HUES64 (cell line): Measurements from ENCODE around the gene KRTAP5-4.
"Not testable (repeated sequence)": the region's sequence is repeated elsewhere in the genome, so short reads cannot be mapped to it uniquely, and the experiment has no call there.

ENCODE experiments used
- H3K27ac ChIP-seq: 2 replicates; pipeline ENCODE4 v1.7.0; 2013; ENCODE audit warnings: low read depth, low read length, inconsistent platforms
- H3K27me3 ChIP-seq: 2 replicates; pipeline ENCODE4 v1.6.1; 2013; ENCODE audit warnings: mild to moderate bottlenecking, low read length; ENCODE audit not compliant: insufficient read depth
- H3K36me3 ChIP-seq: 2 replicates; pipeline ENCODE4 v1.6.1; 2013; ENCODE audit warnings: mild to moderate bottlenecking, low read length; ENCODE audit not compliant: insufficient read depth
- H3K4me1 ChIP-seq: 2 replicates; pipeline ENCODE4 v1.6.1; 2013; ENCODE audit warnings: mild to moderate bottlenecking, low read length, moderate library complexity; ENCODE audit not compliant: insufficient read depth
- H3K4me3 ChIP-seq: 2 replicates; pipeline ENCODE4 v1.5.1; 2013; ENCODE audit warnings: mild to moderate bottlenecking, low read length, moderate library complexity
- H3K9ac ChIP-seq: 2 replicates; pipeline ENCODE4 v1.6.1; 2013; ENCODE audit warnings: mild to moderate bottlenecking, low read depth, low read length
- H3K9me3 ChIP-seq: 2 replicates; pipeline ENCODE4 v1.6.1; 2013; ENCODE audit warnings: low read depth, low read length; ENCODE audit not compliant: insufficient read depth
- WGBS: fragments of 150-250, 120-280 bp; methylation state at CpG from one replicate; pipeline ENCODE4 v1.1.7; 2013; ENCODE audit warnings: missing lambda C conversion rate; 5-methylcytosine and 5-hydroxymethylcytosine counted together

Gene KRTAP5-4

GRCh38 chr11:1608363-1608762, 13.6 kb downstream of the KRTAP5-4 start, which contains the start of gene KRTAP5-3:
Gene KRTAP5-3 (minus strand): TSS chr11:1608463. CDS start chr11:1608385, 78 bp downstream.
- H3K27ac ChIP-seq, result no peak within 1 kb of the TSS
- H3K4me1 ChIP-seq, result 0 out of 2 replicates have a peak, but pooled peaks cover 9% of the 10 kb centered on the region
- H3K9me3 ChIP-seq, result peaks cover 3% of the 10 kb centered on the region; the same call in 1 of the 2 replicates
- WGBS, result 73% methylated on average over 4 of the region's 4 CpGs
- H3K36me3 ChIP-seq, result no peaks in the 10 kb centered on the region
- H3K9ac ChIP-seq, result no peak within 1 kb of the TSS
- peaks cover 13% of the 10 kb centered on the region; the same call in 1 of the 2 replicates for H3K27me3 ChIP-seq
- no peak within 1 kb of the TSS for H3K4me3 ChIP-seq

GRCh38 chr11:1607901-1608300, 14.0 kb downstream of the KRTAP5-4 start:
- peaks cover 13% of the 10 kb centered on the region; the same call in 1 of the 2 replicates for H3K27me3 ChIP-seq
- not testable (repeated sequence) for H3K36me3 ChIP-seq, H3K4me3 ChIP-seq, H3K27ac ChIP-seq, H3K9me3 ChIP-seq, H3K4me1 ChIP-seq, H3K9ac ChIP-seq
- 82% methylated on average over 5 of the region's 5 CpGs for WGBS

GRCh38 chr11:1607156-1607845, 14.6 kb downstream of the KRTAP5-4 start:
- not testable (repeated sequence) for H3K27ac ChIP-seq, H3K9ac ChIP-seq, H3K4me1 ChIP-seq, H3K4me3 ChIP-seq, H3K9me3 ChIP-seq, H3K36me3 ChIP-seq
- 29% methylated on average over 18 of the region's 18 CpGs for WGBS
- H3K27me3 ChIP-seq, result peaks cover 13% of the 10 kb centered on the region; the same call in 1 of the 2 replicates

- not testable (repeated sequence) for H3K9ac ChIP-seq, H3K9me3 ChIP-seq, H3K4me3 ChIP-seq, H3K36me3 ChIP-seq, H3K4me1 ChIP-seq, H3K27ac ChIP-seq
- WGBS, result 95% methylated on average over 13 of the region's 13 CpGs
- H3K27me3 ChIP-seq, result peaks cover 13% of the 10 kb centered on the region; the same call in 1 of the 2 replicates
Observed at GRCh38 chr11:1605923-1606322, 16.0 kb downstream of the KRTAP5-4 start.

GRCh38 chr11:1604711-1605110, 17.2 kb downstream of the KRTAP5-4 start:
- H3K4me1 ChIP-seq, result peaks cover 9% of the 10 kb centered on the region; the same call in 1 of the 2 replicates
- H3K9ac ChIP-seq, result no peak overlapping the region
- no peak overlapping the region for H3K27ac ChIP-seq
- peaks cover 13% of the 10 kb centered on the region; the same call in 1 of the 2 replicates for H3K27me3 ChIP-seq
- no peak overlapping the region for H3K4me3 ChIP-seq
- H3K36me3 ChIP-seq, result no peaks in the 10 kb centered on the region
- WGBS, result 94% methylated on average over 7 of the region's 7 CpGs
- H3K9me3 ChIP-seq, result peaks cover 5% of the 10 kb centered on the region

- peaks cover 13% of the 10 kb centered on the region; the same call in 1 of the 2 replicates for H3K27me3 ChIP-seq
- H3K36me3 ChIP-seq, result no peaks in the 10 kb centered on the region
Observed at GRCh38 chr11:1604181-1604580, 17.8 kb downstream of the KRTAP5-4 start.

GRCh38 chr11:1603629-1604028, 18.3 kb downstream of the KRTAP5-4 start:
- no peak overlapping the region for H3K4me3 ChIP-seq
- no peak overlapping the region for H3K9ac ChIP-seq
- H3K9me3 ChIP-seq, result peaks cover 5% of the 10 kb centered on the region
- no peaks in the 10 kb centered on the region for H3K36me3 ChIP-seq
- H3K27me3 ChIP-seq, result peaks cover 13% of the 10 kb centered on the region; the same call in 1 of the 2 replicates
- no peak overlapping the region for H3K27ac ChIP-seq
- 90% methylated on average over 1 of the region's 1 CpG for WGBS
- H3K4me1 ChIP-seq, result peaks cover 9% of the 10 kb centered on the region; the same call in 1 of the 2 replicates

More at GRCh38 chr11:1604181-1604580, 17.8 kb downstream of the KRTAP5-4 start:
- Histone ChIP-seq H3K27ac (no peak overlapping the region), H3K4me3 (no peak overlapping the region), H3K9me3 (peaks cover 5% of the 10 kb centered on the region), H3K4me1 (peaks cover 9% of the 10 kb centered on the region; the same call in 1 of the 2 replicates), H3K9ac (no peak overlapping the region)
- WGBS, result 93% methylated on average over 11 of the region's 11 CpGs

GRCh38 chr11:1601663-1602062, 20.3 kb downstream of the KRTAP5-4 start:
- not testable (repeated sequence) for H3K27me3 ChIP-seq, H3K4me1 ChIP-seq, H3K9me3 ChIP-seq, H3K4me3 ChIP-seq, H3K36me3 ChIP-seq, H3K9ac ChIP-seq, H3K27ac ChIP-seq
- 94% methylated on average over 3 of the region's 3 CpGs for WGBS

- no peak overlapping the region for H3K9ac ChIP-seq
- H3K9me3 ChIP-seq, result peaks cover 5% of the 10 kb centered on the region
- no peak overlapping the region for H3K4me3 ChIP-seq
- H3K36me3 ChIP-seq, result no peaks in the 10 kb centered on the region
- no peak overlapping the region for H3K27ac ChIP-seq
- peaks cover 6% of the 10 kb centered on the region for H3K27me3 ChIP-seq
- H3K4me1 ChIP-seq, result peaks cover 11% of the 10 kb centered on the region; the same call in 1 of the 2 replicates
- 74% methylated on average over 4 of the region's 5 CpGs for WGBS
Observed at GRCh38 chr11:1600626-1601025, 21.3 kb downstream of the KRTAP5-4 start.

GRCh38 chr11:1598816-1599215, 23.1 kb downstream of the KRTAP5-4 start:
- no peaks in the 10 kb centered on the region for H3K36me3 ChIP-seq
- peaks cover 5% of the 10 kb centered on the region for H3K9me3 ChIP-seq
- H3K4me1 ChIP-seq, result peaks cover 11% of the 10 kb centered on the region; the same call in 1 of the 2 replicates
- no peak overlapping the region for H3K27ac ChIP-seq
- WGBS, result 97% methylated on average over 6 of the region's 6 CpGs
- H3K9ac ChIP-seq, result no peak overlapping the region
- no peak overlapping the region for H3K4me3 ChIP-seq
- peaks cover 6% of the 10 kb centered on the region for H3K27me3 ChIP-seq

- H3K4me3 ChIP-seq, H3K9me3 ChIP-seq: not testable (repeated sequence)
- 96% methylated on average over 3 of the region's 3 CpGs for WGBS
Observed at GRCh38 chr11:1598406-1598805, 23.5 kb downstream of the KRTAP5-4 start.

More at GRCh38 chr11:1598406-1598805, 23.5 kb downstream of the KRTAP5-4 start:
- not testable (repeated sequence) for H3K27ac ChIP-seq, H3K27me3 ChIP-seq, H3K9ac ChIP-seq, H3K36me3 ChIP-seq
- peaks cover 11% of the 10 kb centered on the region; the same call in 1 of the 2 replicates for H3K4me1 ChIP-seq
